Neural crest cell (in vitro differentiated cells): Measurements from ENCODE around the gene DDX54. TPM values are rescaled to one million over a fixed set of nuclear protein-coding genes. Genes with fewer than 3 reads are reported as not detected.

Experiments
- DNase-seq: peaks from one replicate; pipeline ENCODE4 v3.0.0; 2021; ENCODE audit warnings: low read depth, mixed read lengths, low spot score
- H3K27ac Mint-ChIP-seq: one replicate; pipeline ENCODE4 v1.8.0; 2021; ENCODE audit warnings: mild to moderate bottlenecking, mixed read lengths; ENCODE audit not compliant: unreplicated experiment
- H3K27me3 Mint-ChIP-seq: 2 replicates; pipeline ENCODE4 v1.8.0; 2021; ENCODE audit warnings: low read depth, mild to moderate bottlenecking, mixed read lengths
- H3K36me3 Mint-ChIP-seq: 2 replicates; pipeline ENCODE4 v1.8.0; 2021; ENCODE audit warnings: low read depth, mild to moderate bottlenecking, mixed read lengths
- H3K4me1 Mint-ChIP-seq: 2 replicates; pipeline ENCODE4 v1.8.0; 2021; ENCODE audit warnings: mixed read lengths
- H3K4me3 Mint-ChIP-seq: one replicate; pipeline ENCODE4 v1.8.0; 2021; ENCODE audit warnings: mild to moderate bottlenecking, mixed read lengths
- H3K9me3 Mint-ChIP-seq: 2 replicates; pipeline ENCODE4 v1.8.0; 2021; ENCODE audit warnings: mixed read lengths
- total RNA-seq: library from RNA; stranded (reverse); gene quantifications from 2 replicates; pipeline ENCODE4 v1.2.1, GENCODE V29; 2021
- TF ChIP-seq, protein P1 (sequence below): fragments of 200-600 bp; sonication (generic); conservative IDR thresholded peaks from 2 replicates; pipeline ENCODE4 v1.5.0; 2021; ENCODE audit warnings: antibody characterized with exemption, mild to moderate bottlenecking

The DDX54 gene
- total RNA-seq, 1 donor from 2014 or later: 69.7 TPM

DNA sequence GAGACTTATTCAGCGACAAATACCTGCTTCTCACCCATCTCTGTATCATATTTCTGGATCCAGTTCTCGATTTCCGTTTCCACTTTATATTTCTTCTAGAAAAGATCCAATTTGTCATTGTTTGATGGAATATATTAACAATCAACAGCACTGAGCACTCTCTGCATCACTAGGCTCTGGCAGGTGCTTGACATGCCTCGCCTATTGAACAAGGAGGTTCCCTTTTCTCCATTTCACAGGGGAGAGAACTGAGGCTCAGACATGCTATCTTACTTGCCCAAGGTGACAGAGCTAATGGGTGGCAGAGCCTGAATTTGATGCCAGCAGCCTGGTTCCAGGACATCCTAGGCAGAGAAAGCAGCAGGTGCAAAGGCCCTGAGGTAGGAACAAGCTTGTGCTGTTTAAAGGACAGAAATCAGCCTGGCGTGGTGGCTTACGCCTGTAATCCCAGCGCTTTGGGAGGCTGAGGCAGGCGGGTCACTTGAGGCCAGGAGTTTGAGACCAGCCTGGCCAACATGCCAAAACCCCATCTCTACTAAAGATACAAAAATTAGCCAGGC lies 12.3 kb upstream of the DDX54 start:
- no peaks in the 10 kb centered on the region for H3K9me3 Mint-ChIP-seq
- TF ChIP-seq, protein P1, sequence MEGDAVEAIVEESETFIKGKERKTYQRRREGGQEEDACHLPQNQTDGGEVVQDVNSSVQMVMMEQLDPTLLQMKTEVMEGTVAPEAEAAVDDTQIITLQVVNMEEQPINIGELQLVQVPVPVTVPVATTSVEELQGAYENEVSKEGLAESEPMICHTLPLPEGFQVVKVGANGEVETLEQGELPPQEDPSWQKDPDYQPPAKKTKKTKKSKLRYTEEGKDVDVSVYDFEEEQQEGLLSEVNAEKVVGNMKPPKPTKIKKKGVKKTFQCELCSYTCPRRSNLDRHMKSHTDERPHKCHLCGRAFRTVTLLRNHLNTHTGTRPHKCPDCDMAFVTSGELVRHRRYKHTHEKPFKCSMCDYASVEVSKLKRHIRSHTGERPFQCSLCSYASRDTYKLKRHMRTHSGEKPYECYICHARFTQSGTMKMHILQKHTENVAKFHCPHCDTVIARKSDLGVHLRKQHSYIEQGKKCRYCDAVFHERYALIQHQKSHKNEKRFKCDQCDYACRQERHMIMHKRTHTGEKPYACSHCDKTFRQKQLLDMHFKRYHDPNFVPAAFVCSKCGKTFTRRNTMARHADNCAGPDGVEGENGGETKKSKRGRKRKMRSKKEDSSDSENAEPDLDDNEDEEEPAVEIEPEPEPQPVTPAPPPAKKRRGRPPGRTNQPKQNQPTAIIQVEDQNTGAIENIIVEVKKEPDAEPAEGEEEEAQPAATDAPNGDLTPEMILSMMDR: no peak
- H3K36me3 Mint-ChIP-seq: no peaks in the 10 kb centered on the region
- no peak overlapping the region for H3K4me3 Mint-ChIP-seq
- peak overlapping the region; percentile 43 for H3K27ac Mint-ChIP-seq
- H3K4me1 Mint-ChIP-seq: peaks cover 10% of the 10 kb centered on the region
- no peak for DNase-seq
- H3K27me3 Mint-ChIP-seq: no peaks in the 10 kb centered on the region

DNA sequence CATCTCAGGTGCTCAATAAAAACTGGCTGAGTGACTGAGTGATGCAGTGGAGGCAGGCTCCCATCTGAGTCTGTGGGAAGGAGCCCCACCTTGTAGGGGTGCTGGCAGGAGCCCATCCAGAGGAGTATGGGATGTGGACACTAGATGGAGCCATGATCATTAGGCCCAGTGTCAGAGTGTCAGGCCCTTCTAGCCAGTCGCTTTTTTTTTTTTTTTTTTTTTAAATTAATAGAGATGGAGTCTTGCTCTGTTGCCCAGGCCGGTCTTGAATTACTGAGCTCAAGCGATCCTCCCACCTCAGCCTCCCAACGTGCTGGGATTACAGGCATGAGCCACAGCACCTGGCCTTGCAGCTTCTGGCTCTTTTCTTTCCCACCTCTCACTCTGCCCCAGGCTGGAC lies 11.7 kb upstream of the DDX54 start:
- Mint-ChIP-seq H3K36me3 (no peaks in the 10 kb centered on the region), H3K4me3 (peak overlapping the region; percentile 66), H3K27me3 (no peaks in the 10 kb centered on the region), H3K27ac (peak overlapping the region; percentile 43), H3K9me3 (no peaks in the 10 kb centered on the region), H3K4me1 (peaks cover 16% of the 10 kb centered on the region)
- DNase-seq: peak; percentile 43
- TF ChIP-seq, protein P1: peak; percentile 69

DNA sequence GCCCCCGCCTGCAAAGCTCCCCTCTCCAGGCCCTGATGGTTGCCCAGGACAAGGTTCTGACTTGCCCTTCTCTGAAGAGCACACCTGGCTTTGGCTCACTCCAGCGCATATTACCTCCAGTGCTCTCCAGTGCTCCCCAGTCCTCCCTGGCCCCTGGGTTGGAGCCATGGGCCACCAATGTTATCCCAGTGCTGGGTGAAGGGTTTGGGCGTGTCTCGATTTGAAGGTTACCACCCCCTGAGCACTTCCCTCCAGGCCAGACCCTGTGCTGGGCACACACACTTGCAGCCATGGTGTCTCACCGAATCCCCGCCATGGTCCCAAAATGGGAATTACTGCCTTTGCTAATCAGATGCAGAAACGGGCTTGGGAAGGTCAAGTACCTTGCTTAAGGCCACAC lies 11.3 kb upstream of the DDX54 start:
- H3K27ac Mint-ChIP-seq: no peak overlapping the region
- TF ChIP-seq, protein P1: no peak
- no peaks in the 10 kb centered on the region for H3K27me3 Mint-ChIP-seq
- no peaks in the 10 kb centered on the region for H3K9me3 Mint-ChIP-seq
- peak overlapping the region; percentile 66 for H3K4me3 Mint-ChIP-seq
- H3K36me3 Mint-ChIP-seq: no peaks in the 10 kb centered on the region
- DNase-seq: no peak
- H3K4me1 Mint-ChIP-seq: peaks cover 18% of the 10 kb centered on the region

DNA sequence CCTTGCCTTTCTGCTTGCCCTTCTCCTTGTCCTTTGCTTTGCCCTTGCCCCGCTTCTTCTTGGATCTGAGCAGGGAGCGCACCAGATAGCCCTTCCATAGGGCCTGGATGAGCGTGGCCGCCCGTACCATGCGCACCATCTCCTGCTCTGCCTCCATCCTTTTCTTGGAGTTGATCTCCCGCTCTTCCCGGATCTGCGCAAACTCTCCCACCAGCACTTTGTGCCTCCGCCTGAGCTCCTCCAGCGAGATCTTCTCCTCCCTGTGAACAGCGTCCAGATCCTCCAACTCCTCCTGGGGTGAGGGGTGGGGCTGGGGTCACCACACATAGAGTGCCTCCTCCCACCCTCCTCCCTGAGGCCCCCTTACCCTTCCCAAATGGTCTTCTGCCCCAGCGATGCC lies 10.3 kb upstream of the DDX54 start:
- TF ChIP-seq, protein P1: no peak
- peak overlapping the region; percentile 59 for H3K27ac Mint-ChIP-seq
- no peak for DNase-seq
- H3K4me1 Mint-ChIP-seq: peaks cover 22% of the 10 kb centered on the region
- no peaks in the 10 kb centered on the region for H3K9me3 Mint-ChIP-seq
- no peaks in the 10 kb centered on the region for H3K27me3 Mint-ChIP-seq
- peaks cover 4% of the 10 kb centered on the region for H3K36me3 Mint-ChIP-seq
- no peak overlapping the region for H3K4me3 Mint-ChIP-seq

DNA sequence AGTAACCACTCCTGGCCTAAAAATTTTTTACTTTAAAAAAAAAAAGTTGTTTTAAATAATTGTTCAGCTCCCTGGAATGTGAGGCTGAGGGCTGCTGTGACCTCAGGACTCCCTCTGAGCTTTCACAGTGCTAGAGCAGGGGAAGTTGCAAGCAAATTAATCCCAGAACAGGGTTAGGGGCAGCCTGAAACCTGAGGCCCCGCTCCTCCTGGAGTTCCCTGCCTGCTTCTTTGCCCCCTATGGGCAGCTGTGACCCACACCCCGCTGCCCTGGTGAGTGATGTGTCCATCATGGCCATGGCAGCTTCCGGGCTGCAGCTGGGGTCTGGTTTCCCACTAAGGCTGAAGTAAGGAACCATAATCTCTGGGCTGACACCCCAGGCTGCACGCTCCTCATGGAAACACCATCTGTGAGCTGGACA lies 9.7 kb upstream of the DDX54 start:
- H3K9me3 Mint-ChIP-seq: no peaks in the 10 kb centered on the region
- no peak overlapping the region for H3K27ac Mint-ChIP-seq
- peaks cover 6% of the 10 kb centered on the region for H3K36me3 Mint-ChIP-seq
- TF ChIP-seq, protein P1: no peak
- H3K27me3 Mint-ChIP-seq: no peaks in the 10 kb centered on the region
- DNase-seq: no peak
- no peak overlapping the region for H3K4me3 Mint-ChIP-seq
- peaks cover 25% of the 10 kb centered on the region for H3K4me1 Mint-ChIP-seq
